IMR-90 (cell line): ENCODE measurements around the gene HTT-AS. TPM values are rescaled to one million over a fixed set of nuclear protein-coding genes. Genes with fewer than 3 reads are reported as not detected.

Experiments
- ATAC-seq: fragments of 200-7000 bp; cut with Tn5 transposase; 2 replicates; pipeline ENCODE4 v1.9.1; 2020; ENCODE audit warnings: low read depth, mild to moderate bottlenecking, moderate library complexity
- BruUV-seq: library from RNA; stranded (reverse); fragments of 400-500 nt; replicated peaks from 2 replicates; lab custom pipeline; 2021; lab: Mats Ljungman, UMichigan
- CTCF ChIA-PET: fragments of 300-600 bp; formaldehyde crosslinking; extraction: SDS; loops from one replicate; lab custom pipeline; 2021; ENCODE audit warnings: antibody characterized with exemption; lab: Yijun Ruan, JAX
- POLR2A ChIA-PET: fragments of 300-600 bp; sonication (Branson Sonifier 250); formaldehyde crosslinking; loops from one replicate; lab custom pipeline; 2022; ENCODE audit warnings: antibody characterized with exemption; ENCODE audit not compliant: unreplicated experiment; lab: Charles Lee
- DNase-seq: peaks from one replicate; pipeline ENCODE4 v3.0.0; 2013
- H2AFZ ChIP-seq: replicated peaks from 2 replicates; pipeline ENCODE3; 2013; ENCODE audit warnings: low read length, mild to moderate bottlenecking; ENCODE audit not compliant: poor library complexity
- H2AK5ac ChIP-seq: 2 replicates; pipeline ENCODE4 v1.6.1; 2013; ENCODE audit warnings: low read depth, low read length, inconsistent platforms
- H2AK9ac ChIP-seq: replicated peaks from 2 replicates; pipeline ENCODE3; 2013; ENCODE audit warnings: mild to moderate bottlenecking, low read depth, low read length, moderate library complexity; ENCODE audit not compliant: poor library complexity
- H2BK120ac ChIP-seq: 2 replicates; pipeline ENCODE4 v1.6.1; 2013; ENCODE audit warnings: low read depth, low read length, inconsistent platforms
- H2BK15ac ChIP-seq: 3 replicates; pipeline ENCODE4 v1.6.1; 2013; ENCODE audit warnings: low read depth, low read length, inconsistent platforms
- H2BK20ac ChIP-seq: 2 replicates; pipeline ENCODE4 v1.6.1; 2013; ENCODE audit warnings: low read depth, mild to moderate bottlenecking, inconsistent platforms, low read length, moderate library complexity
- H2BK5ac ChIP-seq: 2 replicates; pipeline ENCODE4 v1.6.1; 2013; ENCODE audit warnings: mild to moderate bottlenecking, low read depth, low read length, inconsistent platforms; ENCODE audit not compliant: poor library complexity, severe bottlenecking
- H3K14ac ChIP-seq: replicated peaks from 2 replicates; pipeline ENCODE4 v1.6.1; 2013; ENCODE audit warnings: low read depth, low read length, inconsistent platforms
- H3K18ac ChIP-seq: 2 replicates; pipeline ENCODE4 v1.6.1; 2013; ENCODE audit warnings: low read depth, low read length, control low read depth
- H3K23ac ChIP-seq: 2 replicates; pipeline ENCODE4 v1.6.1; 2013; ENCODE audit warnings: low read depth, low read length, inconsistent platforms
- H3K27ac ChIP-seq: 2 replicates; pipeline ENCODE4 v1.5.1; 2013; ENCODE audit warnings: mild to moderate bottlenecking, control low read depth, low read length; ENCODE audit not compliant: insufficient read depth
- H3K27me3 ChIP-seq: 2 replicates; pipeline ENCODE4 v1.6.1; 2013; ENCODE audit warnings: low read length; ENCODE audit not compliant: control insufficient read depth, insufficient read depth
- H3K36me3 ChIP-seq: 2 replicates; pipeline ENCODE4 v1.6.1; 2013; ENCODE audit warnings: low read length, mixed read lengths; ENCODE audit not compliant: control insufficient read depth, insufficient read depth
- H3K4ac ChIP-seq: 2 replicates; pipeline ENCODE4 v1.6.1; 2013; ENCODE audit warnings: low read depth, low read length, inconsistent platforms
- H3K4me1 ChIP-seq: 2 replicates; pipeline ENCODE4 v1.6.1; 2013; ENCODE audit warnings: low read length, mixed read lengths; ENCODE audit not compliant: control insufficient read depth, insufficient read depth
- H3K4me2 ChIP-seq: 2 replicates; pipeline ENCODE4 v1.6.1; 2013; ENCODE audit warnings: low read depth, mild to moderate bottlenecking, control low read depth, low read length, moderate library complexity
- H3K4me3 ChIP-seq: 2 replicates; pipeline ENCODE4 v1.5.1; 2013; ENCODE audit warnings: low read depth, mild to moderate bottlenecking, control low read depth, low read length, moderate library complexity; ENCODE audit not compliant: insufficient read depth
- H3K56ac ChIP-seq: 2 replicates; pipeline ENCODE4 v1.6.1; 2013; ENCODE audit warnings: low read length, inconsistent platforms; ENCODE audit not compliant: insufficient read depth; ENCODE audit errors: extremely low read depth
- H3K79me1 ChIP-seq, 2 experiments: 2 replicates each; pipeline ENCODE4 v1.6.1; 2013; ENCODE audit warnings: low read length in 2 of 2, inconsistent platforms in 1 of 2, low read depth in 1 of 2
- H3K9ac ChIP-seq: 2 replicates; pipeline ENCODE4 v1.6.1; 2013; ENCODE audit warnings: low read depth, low read length, control low read depth
- H3K9me1 ChIP-seq: 2 replicates; pipeline ENCODE4 v1.6.1; 2013; ENCODE audit warnings: low read length, inconsistent platforms; ENCODE audit not compliant: insufficient read depth
- H3K9me3 ChIP-seq: 2 replicates; pipeline ENCODE4 v1.6.1; 2013; ENCODE audit warnings: low read length; ENCODE audit not compliant: control insufficient read depth, insufficient read depth
- H4K20me1 ChIP-seq: 2 replicates; pipeline ENCODE4 v1.6.1; 2013; ENCODE audit warnings: low read length, inconsistent platforms; ENCODE audit not compliant: insufficient read depth
- H4K5ac ChIP-seq: 2 replicates; pipeline ENCODE4 v1.6.1; 2013; ENCODE audit warnings: mild to moderate bottlenecking, low read depth, low read length, control low read depth
- H4K8ac ChIP-seq, 2 experiments: 2 replicates each; pipeline ENCODE4 v1.6.1; 2013; ENCODE audit warnings: low read depth in 2 of 2, low read length in 2 of 2, control low read depth in 1 of 2, inconsistent platforms in 1 of 2
- H4K91ac ChIP-seq: 2 replicates; pipeline ENCODE4 v1.6.1; 2013; ENCODE audit warnings: low read depth, low read length, inconsistent platforms; ENCODE audit not compliant: insufficient read depth
- FOS ChIP-seq: fragments of 150-350 bp; IDR thresholded peaks from 2 replicates; pipeline ENCODE4 v1.6.1; 2016; ENCODE audit warnings: low read depth, low read length
- MAFK ChIP-seq: IDR thresholded peaks from 2 replicates; pipeline ENCODE4 v1.6.1; 2012; ENCODE audit warnings: low read depth, low read length, improper control_type of control experiment
- POLR2A ChIP-seq: IDR thresholded peaks from 2 replicates; pipeline ENCODE4 v1.6.1; 2012; ENCODE audit warnings: mild to moderate bottlenecking, low read depth, low read length
- WGBS, 2 experiments: methylation state at CpG; one replicate each; pipeline versions ENCODE4 v1.1.5 to v1.1.7; 2013; ENCODE audit warnings: missing lambda C conversion rate in 2 of 2; ENCODE audit not compliant: insufficient read length in 1 of 2; ENCODE audit errors: extremely low coverage in 2 of 2; 5-methylcytosine and 5-hydroxymethylcytosine counted together
- dilution Hi-C: fragments of 300-500 bp; cut with HindIII; formaldehyde crosslinking; loops from one replicate; pipeline ENCODE4 v1.14.3; 2018; ENCODE audit warnings: low sequenced_read_pairs; ENCODE audit not compliant: unreplicated experiment
- in situ Hi-C: fragments of 300-500 bp; cut with MboI; formaldehyde crosslinking; loops from 3 replicates; pipeline ENCODE4 v1.14.3; 2019; ENCODE audit warnings: low sequenced_read_pairs, inconsistent platforms, mixed read lengths
- intact Hi-C: fragments of 100-400 bp; cut with micrococcal nuclease; formaldehyde crosslinking; loops from 2 replicates; pipeline ENCODE4 v1.10.0; 2022
- polyA plus RNA-seq, 3 experiments: library from polyadenylated mRNA; depleted of rRNA; stranded (reverse); fragments of >200 nt; gene quantifications; 2 replicates each; pipeline ENCODE4 v1.2.3, GENCODE V29; 2012; ENCODE audit warnings: low replicate concordance in 1 of 3
- total RNA-seq: library from RNA; depleted of rRNA; stranded (reverse); fragments of >200 nt; gene quantifications from 2 replicates; pipeline ENCODE4 v1.2.3, GENCODE V29; 2012
- TF ChIP-seq, protein P1 (sequence below): conservative IDR thresholded peaks from 2 replicates; pipeline ENCODE4 v1.5.1; 2012; ENCODE audit warnings: mild to moderate bottlenecking, low read depth, low read length, improper control_type of control experiment

HTT-AS gene
- total and polyA plus RNA-seq, 2 of the 4 experiments (the other 2 are of a cell fraction), result not detected

DNA sequence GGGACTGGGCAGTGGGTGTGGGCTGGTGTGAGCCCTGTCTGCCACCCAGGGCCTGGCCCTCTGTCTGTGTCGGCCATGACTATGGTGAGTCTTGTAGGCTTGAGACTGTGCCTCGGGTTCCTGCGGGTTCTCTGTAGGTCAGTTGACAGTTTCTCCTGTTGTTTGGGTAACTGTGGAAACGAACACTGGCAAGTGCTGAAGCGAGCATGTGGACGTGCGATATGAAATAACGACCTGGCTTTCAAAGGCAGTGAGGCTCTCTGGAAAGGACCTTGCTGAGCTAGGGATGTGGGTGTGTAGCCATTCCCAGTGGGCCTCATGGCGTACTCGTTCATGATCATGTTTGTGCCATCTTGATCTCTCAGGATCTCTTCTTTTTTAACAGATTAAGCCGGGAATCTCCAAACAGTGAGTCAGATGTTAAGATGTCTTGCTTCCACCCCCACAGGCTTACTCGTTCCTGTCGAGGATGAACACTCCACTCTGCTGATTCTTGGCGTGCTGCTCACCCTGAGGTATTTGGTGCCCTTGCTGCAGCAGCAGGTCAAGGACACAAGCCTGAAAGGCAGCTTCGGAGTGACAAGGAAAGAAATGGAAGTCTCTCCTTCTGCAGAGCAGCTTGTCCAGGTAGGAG lies 41.4 kb upstream of the HTT-AS start:
- dilution Hi-C loops, result no loop called here
- H2AK5ac ChIP-seq, result peak overlapping the region; percentile 79
- no peaks in the 10 kb centered on the region for H3K27me3 ChIP-seq
- no peak overlapping the region for H3K56ac ChIP-seq
- no peak for TF ChIP-seq MAFK
- TF ChIP-seq FOS, result peak; percentile 44; the same call in 1 of the 2 replicates
- TF ChIP-seq, protein P1, sequence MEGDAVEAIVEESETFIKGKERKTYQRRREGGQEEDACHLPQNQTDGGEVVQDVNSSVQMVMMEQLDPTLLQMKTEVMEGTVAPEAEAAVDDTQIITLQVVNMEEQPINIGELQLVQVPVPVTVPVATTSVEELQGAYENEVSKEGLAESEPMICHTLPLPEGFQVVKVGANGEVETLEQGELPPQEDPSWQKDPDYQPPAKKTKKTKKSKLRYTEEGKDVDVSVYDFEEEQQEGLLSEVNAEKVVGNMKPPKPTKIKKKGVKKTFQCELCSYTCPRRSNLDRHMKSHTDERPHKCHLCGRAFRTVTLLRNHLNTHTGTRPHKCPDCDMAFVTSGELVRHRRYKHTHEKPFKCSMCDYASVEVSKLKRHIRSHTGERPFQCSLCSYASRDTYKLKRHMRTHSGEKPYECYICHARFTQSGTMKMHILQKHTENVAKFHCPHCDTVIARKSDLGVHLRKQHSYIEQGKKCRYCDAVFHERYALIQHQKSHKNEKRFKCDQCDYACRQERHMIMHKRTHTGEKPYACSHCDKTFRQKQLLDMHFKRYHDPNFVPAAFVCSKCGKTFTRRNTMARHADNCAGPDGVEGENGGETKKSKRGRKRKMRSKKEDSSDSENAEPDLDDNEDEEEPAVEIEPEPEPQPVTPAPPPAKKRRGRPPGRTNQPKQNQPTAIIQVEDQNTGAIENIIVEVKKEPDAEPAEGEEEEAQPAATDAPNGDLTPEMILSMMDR, result no peak
- TF ChIP-seq POLR2A, result no peak
- peak; percentile 82 for ATAC-seq
- H3K79me1 ChIP-seq, result peaks cover 9 to 50% of the 10 kb centered on the region in 2 experiments
- H3K4me2 ChIP-seq, result no peak overlapping the region
- ChIA-PET CTCF (no interaction called here), POLR2A (no interaction called here)
- DNase-seq, result peak; percentile 81
- H4K5ac ChIP-seq, result no peak overlapping the region
- H3K4me1 ChIP-seq, result peaks cover 12% of the 10 kb centered on the region
- H2AFZ ChIP-seq, result peak overlapping the region; percentile 46
- 0 out of 2 replicates have a peak overlapping the region, but pooled peaks have one; percentile 28 for H2BK20ac ChIP-seq
- no peak overlapping the region for H3K9ac ChIP-seq
- peak overlapping the region; percentile 19 for H3K4ac ChIP-seq
- WGBS, 2 experiments, result 71% methylated on average over 7 of the region's 15 CpGs; no CpG with 5 or more reads in 1 of the 2 experiments
- no peak overlapping the region for H2BK5ac ChIP-seq
- intact Hi-C loops, result no loop called here
- no peak overlapping the region for H3K14ac ChIP-seq
- no peak overlapping the region for H3K4me3 ChIP-seq
- H2BK15ac ChIP-seq, result no peak overlapping the region
- in situ Hi-C loops, result no loop called here
- peak overlapping the region in 1 of 2 experiments; percentile 6; a peak in 1 of 4 replicates for H4K8ac ChIP-seq
- no peak overlapping the region for H3K18ac ChIP-seq
- H2BK120ac ChIP-seq, result no peak overlapping the region
- peaks cover 3% of the 10 kb centered on the region; the same call in 1 of the 2 replicates for H4K20me1 ChIP-seq
- peaks cover 27% of the 10 kb centered on the region for H3K36me3 ChIP-seq
- peak overlapping the region; percentile 1; the same call in 1 of the 2 replicates for H3K27ac ChIP-seq
- BruUV-seq, result no TSS peak
- H3K23ac ChIP-seq, result no peak overlapping the region
- peak overlapping the region; percentile 80 for H2AK9ac ChIP-seq
- peaks cover 11% of the 10 kb centered on the region for H3K9me1 ChIP-seq
- no peaks in the 10 kb centered on the region for H3K9me3 ChIP-seq
- H4K91ac ChIP-seq, result no peak overlapping the region
